Gastroesophageal sphincter (tissue), 3 donors: ENCODE measurements around the gene TBC1D14.

Source experiments
- CTCF ChIP-seq, 4 experiments: fragments of 200-600 bp in 2 of 4; fragments of 450-650 bp in 2 of 4; sonication (generic) in 1 of 4; IDR thresholded peaks; one replicate each; pipeline ENCODE4 v1.5.1; 2017 to 2019; ENCODE audit warnings: antibody characterized with exemption in 4 of 4, mild to moderate bottlenecking in 2 of 4, moderate library complexity in 2 of 4
- EP300 ChIP-seq: sonication (generic); formaldehyde crosslinking; IDR thresholded peaks from one replicate; pipeline ENCODE4 v1.6.1; 2017; ENCODE audit warnings: antibody characterized with exemption, mild to moderate bottlenecking
- POLR2A ChIP-seq, 2 donors: fragments of 450-650 bp; IDR thresholded peaks; one replicate each; pipeline ENCODE4 v1.6.1; 2017; ENCODE audit warnings: antibody characterized with exemption in 2 of 2, mild to moderate bottlenecking in 2 of 2, moderate library complexity in 1 of 2
- POLR2AphosphoS5 ChIP-seq: sonication (generic); formaldehyde crosslinking; IDR thresholded peaks from one replicate; pipeline ENCODE4 v1.6.1; 2017; ENCODE audit warnings: antibody characterized with exemption

- TF ChIP-seq POLR2A (IDR thresholded peaks at IDR 0.05) = no peak
- TF ChIP-seq CTCF (IDR thresholded peaks at IDR 0.05) = no peak
- no peak for TF ChIP-seq POLR2AphosphoS5
- no peak for TF ChIP-seq EP300
Observed at GRCh38 chr4:6991249-6991648, 81.6 kb downstream of the TBC1D14 start.
